ENCODE data around the gene CYB561D2.
A peak's percentile ranks its signal among the peaks of the same experiment; 100 is the strongest.

CYB561D2 gene

DNA sequence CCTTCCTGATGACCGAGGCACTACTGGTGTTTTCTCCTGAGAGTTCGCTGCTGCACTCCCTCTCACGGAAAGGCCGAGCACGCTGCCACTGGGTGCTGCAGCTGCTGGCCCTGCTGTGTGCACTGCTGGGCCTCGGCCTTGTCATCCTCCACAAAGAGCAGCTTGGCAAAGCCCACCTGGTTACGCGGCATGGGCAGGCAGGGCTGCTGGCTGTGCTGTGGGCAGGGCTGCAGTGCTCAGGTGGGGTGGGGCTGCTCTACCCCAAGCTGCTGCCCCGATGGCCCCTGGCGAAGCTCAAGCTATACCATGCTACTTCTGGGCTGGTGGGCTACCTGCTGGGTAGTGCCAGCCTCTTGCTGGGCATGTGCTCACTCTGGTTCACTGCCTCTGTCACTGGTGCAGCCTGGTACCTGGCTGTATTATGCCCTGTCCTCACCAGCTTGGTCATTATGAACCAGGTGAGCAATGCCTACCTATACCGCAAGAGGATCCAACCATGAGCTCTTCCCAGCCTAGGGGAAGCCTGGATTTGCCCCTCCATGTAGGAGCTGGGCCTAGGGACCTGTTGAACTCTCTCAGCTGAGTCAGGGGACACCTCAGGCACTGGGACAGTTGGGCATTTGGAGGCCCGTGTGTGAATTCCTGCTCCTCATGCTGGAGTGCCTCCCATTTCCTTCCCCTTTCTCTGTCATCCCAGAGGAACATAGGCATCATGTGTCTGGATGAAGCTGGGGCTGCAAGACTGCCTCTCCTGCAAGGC, 2.8 kb downstream of the CYB561D2 start:
- Histone ChIP-seq H3K4me3 (ENCODE audit: low read depth in 1 of 5, low read length in 5 of 5) (no peak overlapping the region), H3K27me3 (ENCODE audit: control insufficient read depth in 5 of 5, insufficient read depth in 4 of 5, low read length in 5 of 5) (no peaks in the 10 kb centered on the region), H3K9ac (ENCODE audit: low read length in 5 of 5) (peak overlapping the region in 1 of 5 donors; percentile 5), H3K9me3 (ENCODE audit: control insufficient read depth in 5 of 5, low read length in 5 of 5) (no peaks in the 10 kb centered on the region), H3K36me3 (ENCODE audit: control insufficient read depth in 5 of 5, insufficient read depth in 5 of 5, low read length in 5 of 5) (peaks cover 0 to 51% (median 46%) of the 10 kb centered on the region in 5 donors), H3K27ac (ENCODE audit: low read depth, low read length) (peak overlapping the region; percentile 16), H3K4me1 (ENCODE audit: control insufficient read depth in 5 of 5, insufficient read depth in 5 of 5, low read length in 5 of 5) (peaks cover 33 to 68% (median 58%) of the 10 kb centered on the region in 5 donors)

GRCh38 chr3:50354186-50354764, 3.6 kb downstream of the CYB561D2 start:
- no peaks in the 10 kb centered on the region for H3K9me3 ChIP-seq (ENCODE audit: control insufficient read depth in 5 of 5, low read length in 5 of 5)
- no peak overlapping the region for H3K4me3 ChIP-seq (ENCODE audit: low read depth in 1 of 5, low read length in 5 of 5)
- no peak overlapping the region for H3K27ac ChIP-seq (ENCODE audit: low read depth, low read length)
- H3K9ac ChIP-seq (ENCODE audit: low read length in 5 of 5): no peak overlapping the region
- H3K36me3 ChIP-seq (ENCODE audit: control insufficient read depth in 5 of 5, insufficient read depth in 5 of 5, low read length in 5 of 5): peaks cover 0 to 47% (median 41%) of the 10 kb centered on the region in 5 donors
- H3K27me3 ChIP-seq (ENCODE audit: control insufficient read depth in 5 of 5, insufficient read depth in 4 of 5, low read length in 5 of 5): no peaks in the 10 kb centered on the region
- peaks cover 33 to 73% (median 65%) of the 10 kb centered on the region in 5 donors for H3K4me1 ChIP-seq (ENCODE audit: control insufficient read depth in 5 of 5, insufficient read depth in 5 of 5, low read length in 5 of 5)

GRCh38 chr3:50354850-50355249, 4.2 kb downstream of the CYB561D2 start:
- H3K4me1 ChIP-seq (ENCODE audit: control insufficient read depth in 5 of 5, insufficient read depth in 5 of 5, low read length in 5 of 5): peaks cover 34 to 69% (median 60%) of the 10 kb centered on the region in 5 donors
- peaks cover 0 to 47% (median 41%) of the 10 kb centered on the region in 5 donors for H3K36me3 ChIP-seq (ENCODE audit: control insufficient read depth in 5 of 5, insufficient read depth in 5 of 5, low read length in 5 of 5)
- no peak overlapping the region for H3K27ac ChIP-seq (ENCODE audit: low read depth, low read length)
- no peaks in the 10 kb centered on the region for H3K27me3 ChIP-seq (ENCODE audit: control insufficient read depth in 5 of 5, insufficient read depth in 4 of 5, low read length in 5 of 5)
- H3K9ac ChIP-seq (ENCODE audit: low read length in 5 of 5): no peak overlapping the region
- H3K9me3 ChIP-seq (ENCODE audit: control insufficient read depth in 5 of 5, low read length in 5 of 5): no peaks in the 10 kb centered on the region
- H3K4me3 ChIP-seq (ENCODE audit: low read depth in 1 of 5, low read length in 5 of 5): no peak overlapping the region

GRCh38 chr3:50355829-50356552, 5.3 kb downstream of the CYB561D2 start:
- Histone ChIP-seq H3K4me3 (ENCODE audit: low read depth in 1 of 5, low read length in 5 of 5) (peak overlapping the region; percentile 37 to 83 (median 68)), H3K27me3 (ENCODE audit: control insufficient read depth in 5 of 5, insufficient read depth in 4 of 5, low read length in 5 of 5) (no peaks in the 10 kb centered on the region), H3K36me3 (ENCODE audit: control insufficient read depth in 5 of 5, insufficient read depth in 5 of 5, low read length in 5 of 5) (peaks cover 0 to 47% (median 41%) of the 10 kb centered on the region in 5 donors), H3K4me1 (ENCODE audit: control insufficient read depth in 5 of 5, insufficient read depth in 5 of 5, low read length in 5 of 5) (peaks cover 31 to 60% (median 51%) of the 10 kb centered on the region in 5 donors), H3K27ac (ENCODE audit: low read depth, low read length) (peak overlapping the region; percentile 35), H3K9ac (ENCODE audit: low read length in 5 of 5) (peak overlapping the region; percentile 43 to 100 (median 65)), H3K9me3 (ENCODE audit: control insufficient read depth in 5 of 5, low read length in 5 of 5) (no peaks in the 10 kb centered on the region)

DNA sequence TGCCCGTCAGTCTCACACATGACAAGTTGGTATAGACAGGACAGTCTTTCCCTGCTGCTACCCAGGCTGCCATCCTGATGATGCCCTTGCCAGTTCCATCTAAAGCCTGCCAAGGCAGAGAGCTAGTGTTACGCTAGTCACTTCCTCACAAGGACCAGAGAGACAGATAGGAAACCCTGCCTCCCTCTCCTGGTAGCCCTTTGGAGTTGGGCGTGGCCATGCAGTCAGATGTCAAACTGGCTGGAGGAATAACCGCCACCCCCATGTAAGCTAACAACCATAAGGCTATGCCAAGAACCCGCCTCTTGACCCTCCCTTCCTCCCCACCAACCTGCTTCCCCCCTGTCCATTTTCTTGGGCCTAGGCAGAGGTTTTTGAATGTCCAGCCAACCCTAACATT, 5.9 kb downstream of the CYB561D2 start:
- no peaks in the 10 kb centered on the region for H3K9me3 ChIP-seq (ENCODE audit: control insufficient read depth in 5 of 5, low read length in 5 of 5)
- peak overlapping the region; percentile 37 to 83 (median 68) for H3K4me3 ChIP-seq (ENCODE audit: low read depth in 1 of 5, low read length in 5 of 5)
- peaks cover 0 to 47% (median 41%) of the 10 kb centered on the region in 5 donors for H3K36me3 ChIP-seq (ENCODE audit: control insufficient read depth in 5 of 5, insufficient read depth in 5 of 5, low read length in 5 of 5)
- no peaks in the 10 kb centered on the region for H3K27me3 ChIP-seq (ENCODE audit: control insufficient read depth in 5 of 5, insufficient read depth in 4 of 5, low read length in 5 of 5)
- H3K4me1 ChIP-seq (ENCODE audit: control insufficient read depth in 5 of 5, insufficient read depth in 5 of 5, low read length in 5 of 5): peaks cover 26 to 55% (median 46%) of the 10 kb centered on the region in 5 donors
- peak overlapping the region; percentile 35 for H3K27ac ChIP-seq (ENCODE audit: low read depth, low read length)
- peak overlapping the region; percentile 43 to 100 (median 65) for H3K9ac ChIP-seq (ENCODE audit: low read length in 5 of 5)

- Histone ChIP-seq H3K9me3 (ENCODE audit: control insufficient read depth in 5 of 5, low read length in 5 of 5) (no peaks in the 10 kb centered on the region), H3K4me3 (ENCODE audit: low read depth in 1 of 5, low read length in 5 of 5) (peak overlapping the region; percentile 68 to 89 (median 81)), H3K36me3 (ENCODE audit: control insufficient read depth in 5 of 5, insufficient read depth in 5 of 5, low read length in 5 of 5) (peaks cover 0 to 47% (median 41%) of the 10 kb centered on the region in 5 donors), H3K27ac (ENCODE audit: low read depth, low read length) (peak overlapping the region; percentile 90), H3K9ac (ENCODE audit: low read length in 5 of 5) (peak overlapping the region; percentile 80 to 100 (median 97)), H3K4me1 (ENCODE audit: control insufficient read depth in 5 of 5, insufficient read depth in 5 of 5, low read length in 5 of 5) (peaks cover 26 to 49% (median 42%) of the 10 kb centered on the region in 5 donors), H3K27me3 (ENCODE audit: control insufficient read depth in 5 of 5, insufficient read depth in 4 of 5, low read length in 5 of 5) (no peaks in the 10 kb centered on the region)
Measured at GRCh38 chr3:50357481-50357880, 6.8 kb downstream of the CYB561D2 start.

- H3K9me3 ChIP-seq (ENCODE audit: control insufficient read depth in 5 of 5, low read length in 5 of 5): no peaks in the 10 kb centered on the region
- H3K27ac ChIP-seq (ENCODE audit: low read depth, low read length): peak overlapping the region; percentile 90
- peaks cover 26 to 45% (median 42%) of the 10 kb centered on the region in 5 donors for H3K4me1 ChIP-seq (ENCODE audit: control insufficient read depth in 5 of 5, insufficient read depth in 5 of 5, low read length in 5 of 5)
- peak overlapping the region; percentile 80 to 100 (median 97) for H3K9ac ChIP-seq (ENCODE audit: low read length in 5 of 5)
- no peaks in the 10 kb centered on the region for H3K27me3 ChIP-seq (ENCODE audit: control insufficient read depth in 5 of 5, insufficient read depth in 4 of 5, low read length in 5 of 5)
- peak overlapping the region; percentile 68 to 89 (median 81) for H3K4me3 ChIP-seq (ENCODE audit: low read depth in 1 of 5, low read length in 5 of 5)
- peaks cover 0 to 40% (median 33%) of the 10 kb centered on the region in 5 donors for H3K36me3 ChIP-seq (ENCODE audit: control insufficient read depth in 5 of 5, insufficient read depth in 5 of 5, low read length in 5 of 5)
Measured at GRCh38 chr3:50358355-50358910, 7.8 kb downstream of the CYB561D2 start.

- Histone ChIP-seq H3K9me3 (ENCODE audit: control insufficient read depth in 5 of 5, low read length in 5 of 5) (no peaks in the 10 kb centered on the region), H3K9ac (ENCODE audit: low read length in 5 of 5) (peak within 1 kb of the TSS; percentile 80 to 100 (median 97)), H3K4me1 (ENCODE audit: control insufficient read depth in 5 of 5, insufficient read depth in 5 of 5, low read length in 5 of 5) (peaks cover 26 to 44% (median 42%) of the 10 kb centered on the region in 5 donors), H3K27ac (ENCODE audit: low read depth, low read length) (peak within 1 kb of the TSS; percentile 90), H3K36me3 (ENCODE audit: control insufficient read depth in 5 of 5, insufficient read depth in 5 of 5, low read length in 5 of 5) (peaks cover 0 to 33% (median 26%) of the 10 kb centered on the region in 5 donors), H3K27me3 (ENCODE audit: control insufficient read depth in 5 of 5, insufficient read depth in 4 of 5, low read length in 5 of 5) (no peaks in the 10 kb centered on the region), H3K4me3 (ENCODE audit: low read depth in 1 of 5, low read length in 5 of 5) (peak within 1 kb of the TSS; percentile 58 to 89 (median 81))
Measured at GRCh38 chr3:50358911-50359759, 8.5 kb downstream of the CYB561D2 start, which contains the start of gene TMEM115. Gene TMEM115 (minus strand): TSS chr3:50359521. CDS start chr3:50359063, 458 bp downstream.

DNA sequence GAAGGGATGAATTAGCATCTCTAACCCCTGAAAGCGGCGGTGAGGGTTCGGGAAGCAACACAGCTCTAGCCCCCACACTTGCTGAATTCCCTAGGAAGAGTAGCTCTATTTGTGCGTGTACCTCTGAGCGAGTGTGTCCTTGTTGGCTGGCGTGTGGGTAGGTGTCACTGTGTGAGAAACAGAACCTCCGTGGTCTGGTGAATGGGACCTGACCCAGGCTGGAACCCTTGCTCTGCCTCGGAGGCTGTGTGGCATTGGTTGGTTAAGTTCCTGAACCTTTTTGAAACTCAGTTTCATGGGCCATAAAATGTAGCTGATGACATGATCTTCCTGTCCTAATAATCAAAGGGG, 9.1 kb downstream of the CYB561D2 start:
- Histone ChIP-seq H3K36me3 (ENCODE audit: control insufficient read depth in 5 of 5, insufficient read depth in 5 of 5, low read length in 5 of 5) (peaks cover 0 to 27% (median 20%) of the 10 kb centered on the region in 5 donors), H3K27ac (ENCODE audit: low read depth, low read length) (no peak overlapping the region), H3K9ac (ENCODE audit: low read length in 5 of 5) (no peak overlapping the region), H3K4me1 (ENCODE audit: control insufficient read depth in 5 of 5, insufficient read depth in 5 of 5, low read length in 5 of 5) (peaks cover 26 to 50% (median 48%) of the 10 kb centered on the region in 5 donors), H3K27me3 (ENCODE audit: control insufficient read depth in 5 of 5, insufficient read depth in 4 of 5, low read length in 5 of 5) (no peaks in the 10 kb centered on the region), H3K9me3 (ENCODE audit: control insufficient read depth in 5 of 5, low read length in 5 of 5) (no peaks in the 10 kb centered on the region), H3K4me3 (ENCODE audit: low read depth in 1 of 5, low read length in 5 of 5) (peak overlapping the region in 4 of 5 donors; percentile 22 to 89 (median 62))

Measured in subcutaneous abdominal adipose tissue (tissue), 5 donors.